Hepatocyte (in vitro differentiated cells): Measurements from ENCODE around the gene NPEPL1. TPM values are rescaled to one million over a fixed set of nuclear protein-coding genes. Genes with fewer than 3 reads are reported as not detected.

Experiments
- DNase-seq: peaks from one replicate; pipeline ENCODE4 v3.0.0-alpha.2; 2016; ENCODE audit warnings: low spot score
- H2AFZ ChIP-seq: fragments of 200-600 bp; sonication (generic); 2 replicates; pipeline ENCODE4 v1.6.0; 2016; ENCODE audit warnings: antibody characterized with exemption, mild to moderate bottlenecking
- H3K27ac ChIP-seq: fragments of 200-600 bp; sonication (generic); 2 replicates; pipeline ENCODE4 v1.5.1; 2016; ENCODE audit warnings: mild to moderate bottlenecking
- H3K27me3 ChIP-seq: fragments of 200-600 bp; sonication (generic); 2 replicates; pipeline ENCODE4 v1.6.1; 2016
- H3K36me3 ChIP-seq: fragments of 200-600 bp; sonication (generic); replicated peaks from 2 replicates; pipeline ENCODE4 v1.5.1; 2016; ENCODE audit warnings: low read depth; ENCODE audit not compliant: insufficient read depth
- H3K4me1 ChIP-seq: fragments of 200-600 bp; sonication (generic); 2 replicates; pipeline ENCODE4 v1.5.1; 2016; ENCODE audit warnings: mild to moderate bottlenecking, moderate library complexity; ENCODE audit not compliant: insufficient read depth
- H3K4me2 ChIP-seq: fragments of 200-600 bp; sonication (generic); 2 replicates; pipeline ENCODE4 v1.6.0; 2016
- H3K4me3 ChIP-seq: fragments of 200-600 bp; sonication (generic); 2 replicates; pipeline ENCODE4 v1.5.1; 2016; ENCODE audit warnings: mild to moderate bottlenecking
- H3K79me2 ChIP-seq: fragments of 200-600 bp; sonication (generic); 2 replicates; pipeline ENCODE4 v1.6.0; 2017; ENCODE audit warnings: mild to moderate bottlenecking
- H3K9me2 ChIP-seq: fragments of 200-600 bp; sonication (generic); replicated peaks from 2 replicates; pipeline ENCODE4 v1.6.0; 2017; ENCODE audit warnings: mild to moderate bottlenecking; ENCODE audit not compliant: insufficient read depth
- H3K9me3 ChIP-seq: fragments of 200-600 bp; sonication (generic); 2 replicates; pipeline ENCODE4 v1.5.1; 2016; ENCODE audit warnings: low read depth, mild to moderate bottlenecking
- H4K20me1 ChIP-seq: fragments of 200-600 bp; sonication (generic); 2 replicates; pipeline ENCODE4 v1.6.0; 2016; ENCODE audit warnings: mild to moderate bottlenecking; ENCODE audit not compliant: insufficient read depth, poor library complexity, severe bottlenecking
- CTCF ChIP-seq: fragments of 200-600 bp; sonication (generic); IDR thresholded peaks from 2 replicates; pipeline ENCODE4 v1.5.1; 2016; ENCODE audit warnings: antibody characterized with exemption, mild to moderate bottlenecking; ENCODE audit not compliant: poor library complexity
- EZH2 ChIP-seq: fragments of 200-600 bp; sonication (generic); IDR thresholded peaks from 2 replicates; pipeline ENCODE4 v1.6.1; 2016; ENCODE audit warnings: antibody characterized with exemption, mild to moderate bottlenecking, borderline replicate concordance
- EZH2phosphoT487 ChIP-seq: fragments of 200-600 bp; sonication (generic); IDR thresholded peaks from one replicate; pipeline ENCODE4 v1.6.1; 2018; ENCODE audit warnings: antibody characterized with exemption, mild to moderate bottlenecking, low read depth, moderate library complexity; ENCODE audit not compliant: unreplicated experiment, severe bottlenecking
- WGBS: methylation state at CpG from one replicate; pipeline ENCODE4 v1.1.6; 2016; ENCODE audit warnings: low lambda C conversion rate; ENCODE audit errors: missing lambda C conversion rate; 5-methylcytosine and 5-hydroxymethylcytosine counted together
- polyA plus RNA-seq: library from polyadenylated mRNA; unstranded; fragments of >200 nt; fragmentation: Nextera tagmentation; extraction: Ambion mirVana; gene quantifications from 2 replicates; pipeline ENCODE4 v1.2.1, GENCODE V29; 2016
- total RNA-seq: library from RNA; depleted of rRNA; stranded (reverse); fragments of >200 nt; gene quantifications from 2 replicates; pipeline ENCODE4 v1.2.3, GENCODE V29; 2014

Gene NPEPL1
- total and polyA plus RNA-seq, 2 experiments from 2014 or later, result 15.2 to 42.3 TPM

DNA sequence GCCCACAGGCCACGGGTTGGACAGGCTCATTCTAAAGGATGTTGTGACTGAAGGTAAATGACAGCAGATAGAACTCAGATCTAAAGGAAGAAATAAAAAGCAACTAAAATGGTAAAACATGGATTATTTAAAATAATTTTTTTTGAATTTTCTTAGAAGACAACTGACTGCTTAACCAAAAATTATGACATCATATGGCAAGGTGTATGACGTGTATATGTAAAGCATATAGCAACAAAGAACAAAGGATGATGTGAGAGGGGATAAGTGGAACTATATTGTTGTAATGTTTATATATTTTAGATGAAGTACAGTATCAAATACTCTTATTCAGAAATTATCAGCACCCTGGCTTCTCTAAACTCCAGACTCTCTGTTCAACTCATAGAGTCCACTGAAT lies 38.6 kb downstream of the NPEPL1 start:
- 97% methylated on average over 2 of the region's 2 CpGs for WGBS

DNA sequence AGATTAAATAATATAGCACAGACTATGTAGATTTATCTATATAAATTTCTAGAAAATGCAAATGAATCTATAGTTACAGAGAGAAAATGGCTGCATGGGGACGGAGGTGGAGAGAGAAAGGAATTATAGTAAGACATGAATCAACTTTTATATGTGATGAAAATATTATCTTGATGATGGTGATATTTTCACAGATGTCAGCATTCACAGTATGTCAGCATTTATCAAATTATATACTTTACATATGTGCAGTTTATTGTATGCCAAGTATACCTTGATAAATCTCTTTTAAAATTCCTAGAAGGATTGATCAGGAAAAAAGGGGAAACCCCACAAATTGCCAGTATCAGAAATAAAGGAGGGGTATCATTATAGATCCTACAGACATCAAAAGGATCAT lies 44.6 kb downstream of the NPEPL1 start:
- Histone ChIP-seq H3K36me3 (no peaks in the 10 kb centered on the region), H2AFZ (no peak overlapping the region), H3K27ac (no peak overlapping the region), H3K4me3 (no peak overlapping the region), H3K79me2 (no peaks in the 10 kb centered on the region), H3K27me3 (no peaks in the 10 kb centered on the region), H3K9me2 (no peaks in the 10 kb centered on the region), H3K9me3 (no peaks in the 10 kb centered on the region), H3K4me1 (no peaks in the 10 kb centered on the region), H3K4me2 (no peak overlapping the region), H4K20me1 (no peaks in the 10 kb centered on the region)
- 92% methylated on average over 1 of the region's 1 CpG for WGBS
- TF ChIP-seq CTCF (no peak), EZH2 (no peak), EZH2phosphoT487 (no peak)
- DNase-seq, result no peak

More for the DNA sequence above, 38.6 kb downstream of the NPEPL1 start:
- H3K9me2 ChIP-seq, result no peaks in the 10 kb centered on the region
- no peaks in the 10 kb centered on the region for H3K27me3 ChIP-seq
- TF ChIP-seq EZH2, result no peak
- TF ChIP-seq CTCF, result no peak
- TF ChIP-seq EZH2phosphoT487, result no peak
- H3K27ac ChIP-seq, result no peak overlapping the region
- no peaks in the 10 kb centered on the region for H4K20me1 ChIP-seq
- no peaks in the 10 kb centered on the region for H3K4me1 ChIP-seq
- no peak for DNase-seq
- H3K36me3 ChIP-seq, result no peaks in the 10 kb centered on the region
- no peak overlapping the region for H2AFZ ChIP-seq
- no peaks in the 10 kb centered on the region for H3K79me2 ChIP-seq
- no peaks in the 10 kb centered on the region for H3K9me3 ChIP-seq
- H3K4me2 ChIP-seq, result no peak overlapping the region
- no peak overlapping the region for H3K4me3 ChIP-seq

- H3K27ac ChIP-seq, result no peak overlapping the region
- no peaks in the 10 kb centered on the region for H3K79me2 ChIP-seq
- no peaks in the 10 kb centered on the region for H3K27me3 ChIP-seq
- H3K4me3 ChIP-seq, result no peak overlapping the region
- H2AFZ ChIP-seq, result no peak overlapping the region
- H3K4me2 ChIP-seq, result no peak overlapping the region
- H3K4me1 ChIP-seq, result no peaks in the 10 kb centered on the region
- no peak for DNase-seq
- no peaks in the 10 kb centered on the region for H4K20me1 ChIP-seq
- no peak for TF ChIP-seq EZH2phosphoT487
- no peak for TF ChIP-seq EZH2
- TF ChIP-seq CTCF, result no peak
- H3K36me3 ChIP-seq, result no peaks in the 10 kb centered on the region
- WGBS, result 80% methylated on average over 10 of the region's 10 CpGs
- no peaks in the 10 kb centered on the region for H3K9me3 ChIP-seq
- H3K9me2 ChIP-seq, result no peaks in the 10 kb centered on the region
Observed at GRCh38 chr20:58740356-58741308, 48.0 kb downstream of the NPEPL1 start.
